Measurements from ENCODE around the gene DDIT3. TPM values are rescaled to one million over a fixed set of nuclear protein-coding genes. Genes with fewer than 3 reads are reported as not detected.

DDIT3 gene
- 19.1 and 24.8 TPM in 2 replicates for total RNA-seq (2014; rRNA removed; shearing (Covaris generic))

- peak; percentile 97 for DNase-seq (ENCODE audit: low read depth)
Observed at GRCh38 chr12:57520053-57520818, at the start of gene DDIT3. DDIT3 (minus strand) TSS chr12:57520514; CDS start chr12:57517406, 3,108 bp downstream.

- DNase-seq (ENCODE audit: low read depth) = no peak
Observed at GRCh38 chr12:57569858-57570257, 49.5 kb upstream of the DDIT3 start.

GRCh38 chr12:57568838-57569237 is 48.5 kb upstream of the DDIT3 start:
- DNase-seq (ENCODE audit: low read depth) = no peak

- no peak for DNase-seq (ENCODE audit: low read depth)
Observed at GRCh38 chr12:57564178-57564740, 43.9 kb upstream of the DDIT3 start.

- no peak for DNase-seq (ENCODE audit: low read depth)
Observed at GRCh38 chr12:57563358-57563757, 43.0 kb upstream of the DDIT3 start.

- peak; percentile 22 for DNase-seq (ENCODE audit: low read depth)
Observed at GRCh38 chr12:57561117-57561516, 40.8 kb upstream of the DDIT3 start.

- no peak for DNase-seq (ENCODE audit: low read depth)
Observed at GRCh38 chr12:57560516-57560915, 40.2 kb upstream of the DDIT3 start.

GRCh38 chr12:57558864-57559263 is 38.5 kb upstream of the DDIT3 start:
- no peak for DNase-seq (ENCODE audit: low read depth)

GRCh38 chr12:57554897-57555296 is 34.6 kb upstream of the DDIT3 start:
- DNase-seq (ENCODE audit: low read depth) = no peak

- DNase-seq (ENCODE audit: low read depth) = no peak
Observed at GRCh38 chr12:57554453-57554852, 34.1 kb upstream of the DDIT3 start.

- no peak for DNase-seq (ENCODE audit: low read depth)
Observed at GRCh38 chr12:57553343-57554202, 33.3 kb upstream of the DDIT3 start.

GRCh38 chr12:57552835-57553313 is 32.6 kb upstream of the DDIT3 start:
- peak; percentile 48 for DNase-seq (ENCODE audit: low read depth)

- DNase-seq (ENCODE audit: low read depth) = no peak
Observed at GRCh38 chr12:57552306-57552651, 32.0 kb upstream of the DDIT3 start.

GRCh38 chr12:57551637-57552305 is 31.5 kb upstream of the DDIT3 start:
- DNase-seq (ENCODE audit: low read depth) = no peak

- no peak for DNase-seq (ENCODE audit: low read depth)
Observed at GRCh38 chr12:57550641-57551549, 30.6 kb upstream of the DDIT3 start.

GRCh38 chr12:57549909-57550640 is 29.8 kb upstream of the DDIT3 start, which contains the start of gene KIF5A:
KIF5A (plus strand) TSS chr12:57550044; CDS start chr12:57550272, 228 bp downstream.
- DNase-seq (ENCODE audit: low read depth) = peak; percentile 29

- DNase-seq (ENCODE audit: low read depth) = no peak
Observed at GRCh38 chr12:57549203-57549908, 29.0 kb upstream of the DDIT3 start.

GRCh38 chr12:57548488-57548887 is 28.2 kb upstream of the DDIT3 start:
- DNase-seq (ENCODE audit: low read depth) = no peak

- no peak for DNase-seq (ENCODE audit: low read depth)
Observed at GRCh38 chr12:57548013-57548315, 27.6 kb upstream of the DDIT3 start.

Data from RPMI7951 (cell line).